ENCODE data around the gene IFI35. TPM values are rescaled to one million over a fixed set of nuclear protein-coding genes. Genes with fewer than 3 reads are reported as not detected.
"Not testable (repeated sequence)": the region's sequence is repeated elsewhere in the genome, so short reads cannot be mapped to it uniquely, and the experiment has no call there.

Gene IFI35
- total RNA-seq, 1 donor from 2014 or later, result 28.1 TPM

DNA sequence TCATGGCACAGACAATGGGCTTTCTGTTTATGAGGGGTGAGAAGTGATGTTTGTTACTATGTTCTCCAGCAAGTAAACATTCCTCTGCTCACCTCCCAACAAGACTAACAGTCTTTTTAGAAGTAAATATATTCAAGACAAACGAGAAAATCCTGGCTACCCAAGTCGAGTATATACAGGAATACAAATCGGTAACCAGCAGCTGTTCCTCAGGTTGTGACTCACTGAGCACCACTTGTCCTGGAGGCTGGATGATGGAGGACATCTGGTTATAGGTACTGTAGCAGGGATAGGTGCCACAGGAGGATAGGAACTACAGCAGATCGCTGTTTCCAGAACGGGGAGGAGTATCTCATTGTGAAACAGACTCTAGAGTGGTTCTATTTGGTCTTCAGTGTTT is 13.7 kb upstream of the IFI35 start:
- intact Hi-C loops (cut with DNase I), result no loop called here
- no peak for DNase-seq (ENCODE audit: low spot score)
- no peak for ATAC-seq

DNA sequence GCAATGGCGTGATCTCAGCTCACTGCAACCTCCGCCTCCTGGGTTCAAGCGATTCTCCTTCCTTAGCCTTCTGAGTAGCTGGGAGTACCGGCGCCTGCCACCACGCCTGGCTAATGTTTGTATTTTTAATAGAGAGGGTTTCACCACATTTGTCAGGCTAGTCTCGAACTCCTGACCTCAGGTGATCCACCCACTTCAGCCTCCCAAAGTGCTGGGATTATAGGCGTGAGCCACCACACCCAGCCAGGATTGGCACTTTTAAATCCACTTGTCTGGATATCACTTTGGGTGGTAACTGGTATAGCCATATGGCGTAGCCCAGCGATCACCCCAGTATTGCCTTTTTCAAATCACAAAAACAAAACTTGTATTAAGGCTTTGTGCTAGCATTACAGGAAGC is 12.7 kb upstream of the IFI35 start:
- DNase-seq (ENCODE audit: low spot score); ATAC-seq; intact Hi-C loops (cut with DNase I): not testable (repeated sequence)

DNA sequence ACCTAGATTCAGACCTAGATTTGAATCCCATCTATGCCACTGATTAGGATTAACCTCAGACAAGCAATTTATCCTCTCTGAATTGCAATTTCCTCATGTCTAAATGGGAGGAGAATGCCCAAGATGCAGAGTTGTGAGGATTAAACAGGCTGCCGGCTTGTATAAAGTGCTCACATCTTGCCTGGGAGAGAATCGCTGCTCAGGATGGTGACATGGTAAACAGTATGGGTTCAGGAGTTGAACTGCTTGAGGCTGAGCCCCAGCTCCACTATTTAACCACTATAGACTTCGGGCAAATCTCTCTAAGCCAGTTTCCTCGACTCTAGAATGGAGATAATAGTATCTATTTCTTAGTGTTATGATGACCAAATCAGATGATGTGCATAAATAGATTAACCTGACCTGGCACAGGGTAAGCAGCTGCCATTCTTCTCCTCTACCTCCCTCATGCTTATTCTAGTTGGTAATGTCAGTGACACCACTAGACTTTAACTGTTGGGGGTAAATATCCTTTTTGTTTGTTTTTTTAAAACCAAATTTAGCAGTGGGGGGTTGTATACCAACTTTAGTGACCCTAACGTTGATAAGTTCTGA is 9.1 kb upstream of the IFI35 start:
- intact Hi-C loops (cut with DNase I), result no loop called here
- ATAC-seq (peak; percentile 4), DNase-seq (ENCODE audit: low spot score) (no peak)

DNA sequence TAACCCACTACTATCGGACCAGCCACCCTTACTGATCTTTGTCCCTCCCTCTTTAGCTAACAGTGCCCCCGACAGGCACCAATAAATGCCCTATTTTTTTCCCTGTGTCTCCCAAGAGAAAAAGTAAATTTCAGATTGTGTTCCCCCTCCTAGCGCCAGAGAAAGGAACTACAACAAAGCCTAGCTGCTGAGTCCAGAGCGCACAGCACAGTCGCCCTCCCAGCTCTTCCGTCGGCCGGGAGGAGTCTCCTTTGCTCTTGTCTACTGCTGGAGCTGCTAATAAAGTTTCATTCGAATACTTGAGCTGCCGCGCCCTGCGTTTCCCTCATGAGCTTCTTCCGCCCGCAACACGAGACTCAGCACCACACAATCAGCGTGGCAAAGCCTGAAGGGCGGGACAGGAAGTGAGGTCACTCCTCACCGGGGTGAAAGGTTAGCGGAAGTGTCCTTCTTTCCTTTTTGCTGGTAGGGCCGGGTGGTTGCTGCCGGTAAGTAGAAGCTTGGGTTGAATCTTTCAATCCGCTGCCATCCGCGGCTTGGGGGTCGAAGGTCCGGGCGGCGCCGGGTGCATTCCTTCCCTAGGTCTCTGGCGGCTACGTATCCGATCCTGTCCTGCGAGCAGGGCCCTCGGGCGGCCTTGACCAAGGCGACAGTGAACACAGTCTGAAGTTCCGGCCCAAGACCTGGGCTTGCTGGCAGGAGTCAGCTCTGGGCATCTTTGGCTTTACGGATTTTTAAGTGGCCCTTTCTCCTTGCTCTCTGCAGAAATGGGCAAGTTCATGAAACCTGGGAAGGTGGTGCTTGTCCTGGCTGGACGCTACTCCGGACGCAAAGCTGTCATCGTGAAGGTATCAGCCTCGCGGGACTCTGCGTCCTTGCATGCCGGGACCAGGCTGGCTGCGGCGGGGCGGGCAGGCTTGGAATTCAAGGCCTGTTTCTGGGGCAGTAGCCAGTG is 8.3 kb upstream of the IFI35 start, which contains the start of gene RPL27:
TSS of gene RPL27 (plus strand) at position 436 of the 955 bp plus-strand sequence. CDS start at position 768, 332 bp downstream.
- ATAC-seq (peak; percentile 99), DNase-seq (ENCODE audit: low spot score) (peak; percentile 99)
- intact Hi-C loops (cut with DNase I), result no loop called here

DNA sequence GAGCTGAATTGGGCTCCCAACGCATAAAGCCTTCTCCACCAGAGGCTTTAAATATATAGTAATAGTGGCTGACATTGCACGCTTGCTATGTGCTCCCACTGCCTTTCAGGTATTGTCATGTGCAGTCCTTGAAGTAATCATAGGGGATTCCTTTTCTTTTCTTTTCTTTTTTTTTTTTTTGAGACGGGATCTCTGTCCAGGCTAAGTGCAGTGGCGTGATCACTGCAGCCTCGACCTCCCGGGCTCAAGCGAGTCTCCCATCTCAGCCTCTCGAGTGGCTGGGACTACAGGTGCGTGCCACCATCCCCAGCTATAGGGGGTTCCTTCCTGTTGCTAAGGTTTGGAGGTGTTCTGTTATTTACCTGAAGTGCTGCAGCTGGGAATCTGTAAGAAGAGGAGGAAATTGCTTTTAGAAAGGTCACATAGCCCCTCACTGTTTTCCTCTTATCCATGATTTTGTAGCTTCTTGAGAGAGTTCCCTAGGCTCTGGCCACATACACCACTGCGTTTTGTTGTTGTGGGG is 7.5 kb upstream of the IFI35 start:
- no peak for DNase-seq (ENCODE audit: low spot score)
- intact Hi-C loops (cut with DNase I), result no loop called here
- ATAC-seq, result no peak

DNA sequence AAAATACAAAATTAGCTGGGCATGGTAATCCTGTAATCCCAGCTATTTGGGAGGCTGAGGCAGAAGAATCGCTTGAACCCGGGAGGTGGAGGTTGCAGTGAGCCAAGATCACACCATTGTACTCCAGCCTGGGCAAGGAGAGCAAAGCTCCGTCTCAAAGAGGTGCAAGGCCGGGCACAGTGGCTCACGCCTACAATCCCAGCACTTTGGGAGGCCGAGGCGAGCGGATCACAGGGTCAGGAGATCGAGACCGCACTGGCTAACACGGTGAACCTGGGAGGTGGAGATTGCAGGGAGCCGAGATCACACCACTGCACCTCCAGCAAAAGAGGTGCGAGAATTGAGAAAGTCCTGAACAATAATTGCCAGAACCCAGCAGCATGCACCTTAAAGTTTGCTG is 5.7 kb upstream of the IFI35 start:
- DNase-seq (ENCODE audit: low spot score); intact Hi-C loops (cut with DNase I); ATAC-seq: not testable (repeated sequence)

DNA sequence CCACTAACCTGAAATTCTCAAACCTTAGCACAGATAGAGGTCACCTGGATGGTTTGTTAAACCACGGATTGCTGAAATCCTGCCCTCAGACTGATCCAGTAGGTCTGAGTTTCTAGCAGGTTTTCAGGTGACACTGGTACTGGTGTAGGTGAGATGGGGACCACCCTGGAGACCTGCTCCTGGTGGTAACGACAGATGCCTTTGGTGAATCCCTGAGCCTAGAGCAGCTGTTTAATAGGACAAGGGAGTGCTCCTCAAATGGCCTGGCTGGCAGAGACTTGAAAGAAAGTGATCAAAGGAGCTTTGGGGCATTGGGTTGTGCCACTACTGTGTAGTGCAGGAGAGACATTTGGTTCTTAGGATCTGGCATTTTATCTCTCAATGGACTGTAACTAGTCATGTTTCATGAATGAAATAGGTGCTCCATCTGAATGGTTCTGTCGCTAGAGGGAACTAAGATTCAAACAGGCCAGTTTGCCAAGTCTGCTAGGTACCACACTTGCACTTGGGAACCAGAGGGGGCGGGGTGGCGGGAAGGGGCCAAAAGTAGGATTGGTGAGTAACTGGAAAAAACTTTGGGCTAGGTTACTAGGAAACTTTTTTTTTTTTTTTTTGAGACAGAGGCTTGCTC is 2.9 kb upstream of the IFI35 start:
- ATAC-seq (no peak), DNase-seq (ENCODE audit: low spot score) (no peak)
- intact Hi-C loops (cut with DNase I), result no loop called here

DNA sequence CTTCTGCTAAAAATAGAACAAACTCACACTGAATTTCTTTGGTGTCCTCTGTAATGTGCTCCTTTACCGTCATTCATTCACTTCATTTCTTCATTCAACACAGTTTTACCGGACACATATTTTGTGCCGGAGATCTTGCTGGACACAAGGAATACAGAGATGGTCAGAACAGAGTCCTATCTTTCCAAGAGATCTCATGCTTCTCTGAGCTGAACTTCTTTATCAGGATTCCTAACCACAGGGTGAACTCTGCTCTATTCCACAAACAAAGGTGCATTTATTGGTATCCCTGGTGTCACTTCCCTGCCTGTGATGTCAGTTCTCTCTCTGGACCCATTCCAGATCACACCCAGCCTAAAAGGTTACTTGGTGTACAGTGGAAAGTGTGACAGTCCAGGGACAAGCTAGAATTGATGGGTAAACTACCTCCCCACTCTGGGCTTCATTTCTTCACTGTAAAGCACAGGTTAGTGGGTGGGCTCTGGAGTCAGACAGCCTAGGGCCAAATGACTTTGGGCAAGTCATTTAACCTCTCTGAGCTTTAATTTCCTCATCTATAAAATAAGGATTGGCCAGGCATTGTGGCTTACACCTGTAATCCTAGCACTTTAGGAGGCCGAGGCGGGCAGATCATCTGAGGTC is 4.2 kb downstream of the IFI35 start:
- DNase-seq (ENCODE audit: low spot score) (no peak), ATAC-seq (no peak)
- intact Hi-C loops (cut with DNase I), result no loop called here

DNA sequence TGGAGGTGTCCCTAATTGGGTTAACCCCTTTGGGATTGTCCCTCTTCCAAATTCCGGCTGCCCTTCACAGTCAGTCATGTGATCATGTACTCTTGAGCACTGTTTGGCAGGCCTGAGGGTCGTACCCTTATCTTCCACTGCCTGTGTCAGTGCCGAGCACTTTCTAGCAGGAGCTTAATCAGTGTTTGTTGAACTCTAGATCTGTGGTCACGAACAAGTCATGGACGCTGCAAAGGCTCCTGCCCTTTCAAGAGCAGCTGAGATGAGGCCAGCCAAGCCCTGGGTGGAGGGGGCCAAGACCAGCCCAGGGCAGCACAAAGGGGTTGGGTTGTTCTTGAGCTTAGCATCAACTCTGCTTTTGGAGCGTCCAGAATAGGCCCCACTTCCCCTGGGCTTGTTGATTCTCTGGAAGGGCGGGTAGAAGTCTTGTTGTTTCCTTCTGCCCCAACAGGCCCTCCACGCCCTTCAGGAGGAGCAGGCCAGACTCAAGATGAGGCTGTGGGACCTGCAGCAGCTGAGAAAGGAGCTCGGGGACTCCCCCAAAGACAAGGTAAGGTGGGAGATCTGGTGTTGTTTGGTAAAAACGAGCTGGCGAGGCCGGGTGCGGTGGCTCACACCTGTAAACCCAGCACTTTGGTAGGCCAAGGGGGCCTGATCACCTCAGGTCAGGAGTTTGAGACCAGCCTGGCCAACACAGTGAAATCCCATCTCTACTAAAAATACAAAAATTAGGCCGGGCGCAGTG is 5.3 kb downstream of the IFI35 start:
- intact Hi-C loops (cut with DNase I), result no loop called here
- ATAC-seq (peak; percentile 26), DNase-seq (ENCODE audit: low spot score) (no peak)

DNA sequence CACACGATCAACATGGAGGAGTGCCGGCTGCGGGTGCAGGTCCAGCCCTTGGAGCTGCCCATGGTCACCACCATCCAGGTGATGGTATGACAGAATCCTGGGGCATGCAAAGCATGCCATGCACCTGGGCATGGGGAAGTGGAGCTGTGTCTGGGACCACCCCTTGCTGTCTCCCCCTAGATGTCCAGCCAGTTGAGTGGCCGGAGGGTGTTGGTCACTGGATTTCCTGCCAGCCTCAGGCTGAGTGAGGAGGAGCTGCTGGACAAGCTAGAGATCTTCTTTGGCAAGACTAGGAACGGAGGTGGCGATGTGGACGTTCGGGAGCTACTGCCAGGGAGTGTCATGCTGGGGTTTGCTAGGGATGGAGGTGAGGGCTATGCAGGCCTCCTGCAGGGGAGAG is 6.7 kb downstream of the IFI35 start:
- ATAC-seq, result no peak
- DNase-seq (ENCODE audit: low spot score), result no peak
- intact Hi-C loops (cut with DNase I), result no loop called here

DNA sequence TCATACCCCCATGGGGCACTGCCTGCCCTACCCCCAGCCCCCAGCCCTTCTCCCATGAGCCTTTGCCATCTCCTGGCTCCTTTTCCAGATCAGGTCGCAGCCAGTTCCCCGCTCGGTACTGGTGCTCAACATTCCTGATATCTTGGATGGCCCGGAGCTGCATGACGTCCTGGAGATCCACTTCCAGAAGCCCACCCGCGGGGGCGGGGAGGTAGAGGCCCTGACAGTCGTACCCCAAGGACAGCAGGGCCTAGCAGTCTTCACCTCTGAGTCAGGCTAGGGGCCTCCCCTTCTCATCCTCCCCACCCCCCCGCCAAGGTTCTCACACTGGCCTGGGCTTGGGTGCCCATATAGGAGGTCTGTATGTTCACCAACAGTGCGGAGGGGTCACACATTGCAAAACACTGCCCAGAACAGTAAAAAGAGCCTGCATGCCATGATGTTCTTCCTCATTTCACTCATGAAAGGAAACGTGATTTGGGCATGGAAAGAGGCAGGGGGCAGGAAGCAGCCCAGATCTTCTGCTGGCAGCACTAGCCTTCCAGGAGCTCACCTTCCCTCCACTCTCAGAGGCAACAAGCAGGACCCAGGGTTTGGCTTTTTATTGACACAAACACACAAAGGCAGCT is 7.5 kb downstream of the IFI35 start:
- DNase-seq (ENCODE audit: low spot score) (no peak), ATAC-seq (peak; percentile 1)
- intact Hi-C loops (cut with DNase I), result no loop called here

DNA sequence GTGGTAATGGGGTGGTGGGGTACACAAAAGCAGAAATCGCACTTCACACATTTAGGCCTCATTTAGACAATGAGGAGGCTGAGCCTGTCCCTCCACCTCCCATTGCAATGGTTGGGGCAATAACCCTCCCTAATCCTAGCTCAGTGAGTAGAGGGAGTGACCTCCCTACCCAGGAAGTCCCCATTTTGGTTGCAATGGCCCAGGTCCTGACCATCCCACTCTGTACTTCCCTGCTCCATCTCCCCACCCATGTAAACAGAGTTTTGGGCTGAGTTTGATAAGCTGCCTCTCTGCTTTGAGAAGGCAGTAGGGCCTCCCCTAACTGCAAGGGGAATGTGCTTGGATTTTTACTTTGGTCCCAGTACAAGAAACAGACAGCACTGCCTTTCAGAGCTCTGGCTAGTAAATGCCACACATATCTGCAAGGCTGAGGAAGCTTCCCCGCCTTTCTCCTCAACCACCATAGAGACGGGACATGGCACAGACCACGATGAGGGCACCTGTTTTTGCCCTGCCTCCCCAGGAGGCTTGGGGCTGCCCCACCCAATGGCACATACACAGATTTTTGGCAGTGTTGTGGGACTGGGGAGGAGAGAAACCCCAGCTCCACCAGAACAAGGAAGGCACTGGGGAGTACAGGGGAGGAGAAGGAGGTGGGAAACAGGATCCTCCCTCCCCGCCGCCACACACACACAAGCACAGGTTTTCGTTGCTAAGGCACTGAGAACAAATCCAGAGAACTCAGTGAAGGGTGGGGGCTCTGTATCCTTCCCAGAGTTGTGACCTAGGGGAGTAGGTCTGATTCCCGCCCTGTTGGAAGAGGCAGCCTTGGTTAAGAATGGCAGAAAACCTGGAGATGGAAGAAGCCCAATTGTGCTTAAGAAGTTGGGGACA is 8.3 kb downstream of the IFI35 start:
- ATAC-seq, result peak; percentile 33
- no peak for DNase-seq (ENCODE audit: low spot score)
- intact Hi-C loops (cut with DNase I), result no loop called here

DNA sequence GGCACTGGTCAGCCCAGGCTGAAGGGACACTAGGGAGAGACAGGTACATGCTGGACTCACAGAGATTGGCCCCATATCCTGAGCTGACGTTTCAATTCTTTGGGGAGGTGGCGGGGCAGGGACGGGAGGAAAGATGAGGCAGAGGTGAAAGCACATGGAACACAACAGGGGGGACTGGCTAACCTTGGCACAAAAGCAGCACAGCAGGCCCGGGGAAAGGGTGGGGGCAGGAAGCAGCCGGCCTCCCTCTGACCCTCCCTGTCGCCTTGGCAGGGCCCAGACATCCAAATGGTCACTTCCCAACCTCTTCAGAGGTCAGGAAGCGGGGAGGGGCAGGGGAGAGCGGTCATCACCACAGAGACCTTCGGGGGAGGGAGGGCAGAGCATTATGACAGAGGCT is 9.0 kb downstream of the IFI35 start:
- intact Hi-C loops (cut with DNase I), result no loop called here
- ATAC-seq, result peak; percentile 46
- DNase-seq (ENCODE audit: low spot score), result no peak

DNA sequence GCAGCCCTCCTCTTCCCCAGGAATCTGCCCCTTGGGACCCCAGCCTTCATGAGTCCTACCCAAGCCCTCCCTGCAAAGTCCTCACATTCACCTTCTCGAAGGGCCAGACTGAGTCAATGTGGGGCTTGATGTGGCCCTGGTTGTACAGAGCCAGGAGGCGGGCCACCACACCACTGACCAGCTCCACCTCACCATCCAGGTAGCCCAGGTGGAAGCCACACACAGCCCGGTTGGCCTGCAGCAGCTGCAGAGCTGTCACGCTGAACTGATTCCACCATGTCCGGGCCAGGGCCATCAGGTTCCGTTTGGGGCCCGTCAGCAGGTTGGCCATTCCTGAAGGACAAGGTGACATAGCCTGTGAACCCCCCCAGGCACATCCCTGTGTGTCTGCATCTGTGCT is 9.6 kb downstream of the IFI35 start:
- intact Hi-C loops (cut with DNase I), result no loop called here
- DNase-seq (ENCODE audit: low spot score), result no peak

DNA sequence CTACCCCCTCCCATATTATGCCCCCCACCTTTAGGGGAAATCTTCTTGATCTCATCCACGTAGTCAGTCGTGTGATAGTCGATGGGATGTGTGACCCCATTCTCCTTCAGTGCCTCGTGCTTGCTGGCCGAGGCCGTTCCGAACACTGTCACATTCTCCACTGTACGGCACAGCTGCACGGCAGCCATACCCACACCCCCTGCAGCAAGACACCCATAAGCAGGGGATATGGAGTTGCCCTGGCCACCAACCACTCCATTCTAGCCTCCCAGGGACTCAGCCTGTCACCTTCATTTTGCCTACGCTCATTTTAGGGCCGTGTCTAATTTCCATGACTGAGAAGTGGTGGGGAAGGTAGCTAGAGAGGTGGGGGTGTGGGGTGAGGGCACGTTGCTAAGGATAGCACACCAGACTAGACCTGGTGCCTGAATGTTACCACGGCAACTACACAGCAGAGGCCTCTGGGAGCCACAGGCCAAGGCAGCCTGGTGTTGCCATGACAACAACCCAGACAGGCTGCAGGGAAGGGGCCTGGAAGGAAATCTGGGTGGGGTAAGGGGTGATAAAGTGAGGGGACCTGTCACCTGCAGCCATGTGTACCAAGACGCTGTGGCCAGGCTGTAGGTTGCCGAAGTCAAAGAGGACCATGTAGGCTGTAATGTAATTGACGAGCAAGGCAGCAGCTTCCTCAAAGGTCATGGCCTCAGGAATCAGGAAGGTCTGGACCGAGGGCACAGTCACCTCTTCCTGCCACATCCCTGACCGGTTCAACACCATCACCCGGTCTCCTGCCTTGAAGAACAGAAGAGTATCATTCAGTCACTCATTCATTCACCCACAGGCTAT is 11.6 kb downstream of the IFI35 start:
- DNase-seq (ENCODE audit: low spot score) (no peak), ATAC-seq (no peak)
- intact Hi-C loops (cut with DNase I), result no loop called here

More for the DNA sequence above, 9.6 kb downstream of the IFI35 start:
- no peak for ATAC-seq

DNA sequence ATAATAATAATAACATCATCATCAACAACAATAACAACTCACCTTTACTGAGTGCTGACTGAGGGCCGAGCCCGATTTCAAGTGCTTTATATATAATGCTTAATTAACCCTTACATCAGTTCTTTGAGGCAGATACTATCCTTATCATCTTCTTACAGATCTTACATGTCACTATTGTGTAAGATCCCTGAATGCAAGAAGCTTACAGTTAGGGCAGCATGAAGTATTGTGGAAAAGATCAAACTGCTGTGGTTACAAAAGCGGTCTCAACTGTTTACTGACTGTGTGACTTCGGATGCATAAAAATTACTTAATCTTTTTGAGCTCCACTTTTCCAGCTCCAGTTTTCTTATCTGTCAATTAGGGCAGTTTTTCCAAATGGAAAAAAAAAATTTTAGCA is 12.3 kb downstream of the IFI35 start:
- ATAC-seq (no peak), DNase-seq (ENCODE audit: low spot score) (no peak)
- intact Hi-C loops (cut with DNase I), result no loop called here

Measured in sciatic nerve (tissue), 2 donors.